WTC11 (cell line): ENCODE results near the gene ACRBP. TPM values are rescaled to one million over a fixed set of nuclear protein-coding genes. Genes with fewer than 3 reads are reported as not detected.

Source experiments
- total RNA-seq: library from RNA; stranded (reverse); gene quantifications from 3 replicates; pipeline ENCODE4 v1.2.3, GENCODE V29; 2021

Gene ACRBP
- total RNA-seq, 1 experiment from 2014 or later, result 2.1 TPM

Other genes starting within 250 kb of the ACRBP start
- 0.23 to 0.34 TPM (median 0.28 TPM) in 3 replicates for gene CD27, start 202.5 kb downstream of the ACRBP start, total RNA-seq
- 0.98 to 1.3 TPM (median 1.1 TPM) in 3 replicates for gene TAPBPL, start 195.4 kb downstream of the ACRBP start, total RNA-seq
- 12.8 to 14.3 TPM (median 13.8 TPM) in 3 replicates for gene VAMP1, start 176.8 kb downstream of the ACRBP start, total RNA-seq
- 285 to 290 TPM (median 288 TPM) in 3 replicates for gene MRPL51, start 154.2 kb downstream of the ACRBP start, total RNA-seq
- gene NCAPD2, start 153.3 kb downstream of the ACRBP start, total RNA-seq, result 131 to 141 TPM (median 133 TPM) in 3 replicates
- 4,276 to 4,694 TPM (median 4,682 TPM) in 3 replicates for gene GAPDH, start 112.9 kb downstream of the ACRBP start, total RNA-seq
- 14.1 to 15.4 TPM (median 14.5 TPM) in 3 replicates for gene IFFO1, start 91.4 kb downstream of the ACRBP start, total RNA-seq
- gene NOP2, start 79.1 kb downstream of the ACRBP start, total RNA-seq, result 68.4 to 79.4 TPM (median 72.4 TPM) in 3 replicates
- 333 to 354 TPM (median 334 TPM) in 3 replicates for gene CHD4, start 40.1 kb downstream of the ACRBP start, total RNA-seq
- 0.20 to 0.57 TPM (median 0.48 TPM) in 3 replicates for gene LPAR5, start 11.5 kb downstream of the ACRBP start, total RNA-seq
- gene ING4, start 15.7 kb upstream of the ACRBP start, total RNA-seq, result 23.0 to 27.4 TPM (median 26.7 TPM) in 3 replicates
- 63.8 to 64.7 TPM (median 64.4 TPM) in 3 replicates for gene ZNF384, start 41.9 kb upstream of the ACRBP start, total RNA-seq
- 7.7 to 9.9 TPM (median 8.2 TPM) in 3 replicates for gene PIANP, start 53.4 kb upstream of the ACRBP start, total RNA-seq
- 41.2 to 43.8 TPM (median 41.4 TPM) in 3 replicates for gene COPS7A, start 76.6 kb upstream of the ACRBP start, total RNA-seq
- gene MLF2, start 105.7 kb upstream of the ACRBP start, total RNA-seq, result 226 to 236 TPM (median 229 TPM) in 3 replicates
- gene PTMS, start 118.9 kb upstream of the ACRBP start, total RNA-seq, result 370 to 539 TPM (median 525 TPM) in 3 replicates
- 2.4 to 2.6 TPM (median 2.6 TPM) in 3 replicates for gene LAG3, start 125.1 kb upstream of the ACRBP start, total RNA-seq
- gene CD4, start 142.1 kb upstream of the ACRBP start, total RNA-seq, result 2.5 to 3.3 TPM (median 2.7 TPM) in 3 replicates
- gene GPR162, start 174.4 kb upstream of the ACRBP start, total RNA-seq, result 7.3 to 9.3 TPM (median 8.2 TPM) in 3 replicates
- 49.9 to 55.7 TPM (median 50.7 TPM) in 3 replicates for gene P3H3, start 181.0 kb upstream of the ACRBP start, total RNA-seq
- gene GNB3, start 193.5 kb upstream of the ACRBP start, total RNA-seq, result 14.0 to 16.5 TPM (median 14.3 TPM) in 3 replicates
- gene CDCA3, start 203.9 kb upstream of the ACRBP start, total RNA-seq, result 47.1 to 61.8 TPM (median 49.1 TPM) in 3 replicates
- gene USP5, start 204.7 kb upstream of the ACRBP start, total RNA-seq, result 141 to 158 TPM (median 149 TPM) in 3 replicates
- gene TPI1, start 220.1 kb upstream of the ACRBP start, total RNA-seq, result 1,045 to 1,242 TPM (median 1,195 TPM) in 3 replicates
- 21.2 to 25.5 TPM (median 22.7 TPM) in 3 replicates for gene SPSB2, start 225.9 kb upstream of the ACRBP start, total RNA-seq